HG02852 (cell line): ENCODE data around the gene FBXO42.

ENCODE experiments used
- ATAC-seq: cut with Tn5 transposase; IDR thresholded peaks from one replicate; pipeline ENCODE4 v1.9.1; 2021; ENCODE audit warnings: mild to moderate bottlenecking, moderate library complexity; ENCODE audit not compliant: unreplicated experiment

Gene FBXO42

DNA sequence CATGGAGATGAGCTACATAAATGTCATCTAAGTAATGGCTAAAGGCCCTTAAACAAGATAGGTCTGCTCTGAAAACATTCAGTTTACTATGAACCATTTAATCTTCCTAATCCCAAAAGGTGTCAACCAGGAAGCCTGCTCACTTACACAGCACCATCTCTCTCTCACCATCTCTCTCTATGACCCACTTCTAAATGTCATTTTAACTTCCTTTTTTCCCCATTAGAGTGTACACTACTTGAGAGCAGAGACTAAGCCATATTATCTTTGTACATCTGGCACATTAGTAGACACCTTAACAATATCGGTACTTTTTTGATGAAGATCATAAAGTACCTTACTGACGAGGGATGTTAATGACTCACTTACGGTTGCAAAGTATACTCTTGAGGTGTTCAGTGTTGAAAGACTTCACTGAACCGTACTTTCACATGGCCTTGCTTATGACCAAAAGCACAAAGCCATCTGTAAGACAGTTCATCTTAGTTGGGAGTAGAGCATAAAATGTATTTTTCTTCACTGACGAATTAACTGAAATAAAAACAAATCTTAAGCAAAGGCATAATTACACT is 25.4 kb downstream of the FBXO42 start:
- no peak for ATAC-seq

DNA sequence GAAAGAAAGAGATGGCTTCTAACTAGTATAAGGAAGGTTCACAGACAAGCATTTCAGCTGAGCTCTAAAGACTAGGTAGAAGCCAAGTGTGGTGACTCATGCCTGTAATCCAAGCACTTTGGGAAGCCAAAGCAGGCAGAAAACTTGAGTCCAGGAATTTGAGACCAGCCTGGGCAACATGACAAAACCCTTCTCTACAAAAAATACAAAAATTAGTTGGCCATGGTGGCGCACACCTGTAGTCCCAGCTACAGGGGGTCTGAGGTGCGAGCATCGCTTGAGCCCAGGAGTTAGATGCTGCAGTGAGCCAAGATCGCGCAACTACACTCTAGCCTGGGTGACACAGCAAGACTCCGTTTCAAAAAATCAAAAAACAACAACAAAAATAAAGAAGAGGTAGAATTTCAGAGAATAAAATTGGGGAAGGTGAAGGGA is 27.8 kb downstream of the FBXO42 start:
- no peak for ATAC-seq

DNA sequence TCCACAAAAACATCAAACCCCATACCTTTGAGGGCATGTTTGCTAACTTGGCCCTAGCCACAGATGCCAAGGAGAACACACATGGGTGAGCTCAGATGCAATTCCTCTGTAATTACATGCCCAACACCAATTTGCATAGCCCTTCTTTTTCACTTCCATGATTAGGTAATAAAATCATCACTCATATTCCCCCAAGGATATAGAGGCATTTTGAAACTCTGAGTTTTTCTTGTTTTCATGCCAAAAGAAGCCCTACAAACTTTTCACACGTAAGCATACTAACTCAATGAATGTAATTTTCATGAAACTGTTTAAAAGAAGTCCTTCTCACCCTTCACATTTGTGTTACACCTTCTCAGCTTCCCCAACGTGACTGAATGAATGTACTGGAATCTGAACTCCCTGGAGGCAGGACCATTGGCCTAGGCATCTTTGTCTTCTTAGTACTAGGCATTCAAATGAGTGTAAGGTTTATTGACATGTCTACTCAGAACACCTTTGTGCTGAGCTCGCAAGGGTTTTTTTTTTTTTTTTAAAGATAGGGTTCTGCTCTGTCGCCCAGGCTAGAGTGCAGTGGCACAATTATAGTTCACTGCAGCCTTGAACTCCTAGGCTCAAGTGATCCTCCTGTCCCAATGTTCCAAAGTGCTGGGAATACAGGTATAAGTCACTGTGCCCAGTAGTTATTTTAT is 31.0 kb downstream of the FBXO42 start:
- no peak for ATAC-seq

DNA sequence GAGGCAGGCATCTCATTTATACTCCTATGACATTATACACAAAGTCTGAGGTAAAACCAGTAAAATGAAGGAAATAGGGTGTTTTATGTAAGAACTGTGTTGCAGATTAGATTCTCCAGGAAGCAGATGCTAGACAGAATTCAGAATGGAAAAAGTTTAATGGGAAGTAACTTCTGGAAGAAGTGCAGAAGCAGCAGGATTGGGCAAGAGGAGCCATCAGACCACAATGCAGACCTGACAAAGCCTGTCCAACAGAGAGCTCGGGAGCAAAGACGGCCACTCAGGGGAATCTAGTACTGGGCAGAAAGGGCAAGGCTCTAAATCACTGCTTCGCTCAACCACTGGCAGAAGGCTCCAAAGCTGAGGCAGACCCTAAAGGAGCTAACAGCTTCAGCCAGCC is 33.7 kb downstream of the FBXO42 start:
- no peak for ATAC-seq

DNA sequence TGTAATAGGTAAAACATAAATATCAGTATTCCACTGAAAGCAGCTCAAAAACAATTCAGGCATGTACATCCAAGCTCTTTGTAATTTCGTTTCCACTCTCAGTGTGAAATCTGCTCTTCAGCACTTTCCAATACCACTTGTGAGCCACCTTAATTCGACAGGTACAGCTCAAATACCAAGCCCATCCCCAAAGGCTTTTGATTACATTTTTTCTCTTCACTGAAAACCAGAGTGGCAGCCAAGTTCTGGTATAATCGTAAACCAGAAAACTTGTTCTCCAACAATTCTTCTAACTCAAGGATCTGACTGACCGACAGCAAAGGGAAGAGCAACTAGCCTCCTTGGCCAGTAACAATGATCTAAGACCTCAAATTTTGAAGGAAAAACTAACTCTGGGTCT is 36.8 kb downstream of the FBXO42 start:
- no peak for ATAC-seq

DNA sequence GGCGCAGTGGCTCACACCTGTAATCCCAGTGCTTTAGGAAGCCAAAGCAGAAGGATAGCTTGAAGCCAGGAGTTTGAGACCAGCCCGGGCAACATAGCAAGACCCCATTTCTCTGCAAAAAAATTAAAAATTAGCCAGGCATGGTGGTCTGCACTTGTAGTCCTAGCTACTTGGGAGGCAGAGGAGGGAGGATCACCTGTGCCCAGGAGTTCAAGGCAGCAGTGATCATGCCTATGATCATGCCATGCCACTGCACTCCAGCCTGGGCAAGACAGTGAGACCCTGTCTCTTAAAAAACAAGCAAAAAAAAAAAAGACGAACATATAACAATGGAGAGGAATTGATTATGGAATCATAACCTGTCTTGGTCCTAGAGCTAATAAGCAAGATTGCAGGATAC is 45.1 kb downstream of the FBXO42 start:
- ATAC-seq = no peak

DNA sequence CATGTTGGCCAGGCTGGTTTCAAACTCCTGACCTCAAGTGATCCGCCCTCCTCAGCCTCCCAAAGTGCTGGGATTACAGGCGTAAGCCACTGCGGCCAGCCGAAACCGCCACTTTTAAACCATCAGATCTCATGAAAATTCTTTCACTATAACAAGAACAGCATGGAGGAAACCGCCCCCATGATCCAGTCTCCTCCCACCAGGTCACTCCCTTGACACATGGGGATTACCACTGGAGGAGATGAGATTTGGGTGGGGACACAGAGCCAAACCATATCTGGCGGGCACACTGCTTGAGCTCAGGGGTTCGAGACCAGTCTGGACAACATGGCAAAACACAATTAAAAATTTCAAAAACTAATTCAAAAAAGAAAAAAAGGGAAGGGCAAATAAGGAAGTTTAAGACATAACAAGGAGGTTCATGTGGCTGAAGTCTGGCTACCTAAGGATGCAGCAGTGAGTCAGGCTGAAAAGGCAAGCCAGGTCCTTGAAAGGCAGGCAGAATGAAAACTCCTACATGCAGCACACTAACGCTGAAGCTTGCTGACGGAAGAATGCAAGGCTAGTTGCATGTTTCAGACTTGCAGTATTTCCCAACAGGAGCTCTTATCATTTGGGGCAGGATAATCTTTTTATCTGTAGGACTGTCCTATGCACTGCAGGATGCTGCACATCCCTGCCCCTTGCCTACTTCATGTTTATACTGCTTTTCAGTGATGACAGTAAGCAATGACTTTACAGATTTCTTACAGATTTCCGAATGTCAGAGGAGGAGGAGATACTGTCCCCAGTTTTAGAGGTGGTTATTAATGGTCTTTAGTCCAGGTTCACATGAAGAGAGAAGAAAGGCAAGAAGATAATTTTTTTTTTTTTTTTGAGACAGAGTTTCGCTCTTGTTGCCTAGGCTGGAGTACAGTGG is 49.3 kb downstream of the FBXO42 start:
- ATAC-seq = no peak

DNA sequence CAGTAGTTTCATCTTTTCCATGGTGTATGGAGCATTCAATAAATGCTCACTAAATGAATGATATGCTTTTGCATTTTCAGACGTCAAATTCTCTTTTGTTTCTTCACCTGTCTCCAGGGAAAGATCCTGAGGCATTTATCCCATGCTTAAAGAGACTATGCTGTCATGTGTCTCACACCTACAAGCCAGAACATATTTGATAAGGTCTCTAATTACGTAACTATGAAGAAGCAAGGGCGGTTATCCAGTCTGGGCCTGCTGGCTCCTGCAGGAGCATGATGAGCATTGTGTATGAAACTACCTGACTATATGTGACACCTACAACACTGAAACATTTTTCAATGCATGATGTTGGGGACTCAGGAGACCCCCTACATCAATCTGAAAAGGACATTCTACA is 51.8 kb downstream of the FBXO42 start:
- no peak for ATAC-seq

DNA sequence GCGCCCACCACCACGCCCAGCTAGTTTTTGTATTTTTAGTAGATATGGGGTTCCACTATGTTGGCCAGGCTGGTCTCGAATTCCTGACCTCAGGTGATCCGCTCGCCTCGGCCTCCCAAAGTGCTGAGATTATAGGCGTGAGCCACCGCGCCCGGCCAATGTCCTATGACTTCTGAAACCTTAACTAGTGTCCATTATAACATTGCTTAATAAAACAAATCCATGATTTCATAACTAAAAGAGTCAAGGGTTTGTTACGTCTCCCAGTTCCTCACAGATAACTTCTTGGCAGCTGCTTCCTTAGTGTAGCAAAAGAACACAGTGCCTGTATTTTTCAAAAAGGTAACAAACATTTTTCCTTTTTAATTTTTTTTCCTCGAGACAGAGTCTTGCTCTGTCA is 53.6 kb downstream of the FBXO42 start:
- ATAC-seq = no peak

DNA sequence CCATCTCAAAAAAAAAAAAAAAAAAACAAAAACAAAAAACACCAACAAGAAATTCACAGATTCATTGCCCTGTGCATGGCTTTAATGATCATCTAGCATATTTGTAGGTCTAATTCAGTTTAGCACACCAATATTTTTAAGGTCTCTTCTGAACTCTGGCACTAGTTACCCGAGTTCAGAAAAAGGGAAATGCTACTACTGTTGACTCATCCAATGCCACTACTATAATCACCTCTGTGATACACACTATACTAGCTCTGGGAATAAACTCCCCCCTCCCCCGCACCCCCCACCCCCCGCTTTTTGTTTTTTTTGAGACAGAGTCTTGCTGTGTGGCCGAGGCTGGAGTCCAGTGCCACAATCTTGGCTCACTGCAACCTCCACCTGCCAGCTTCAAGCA is 55.6 kb downstream of the FBXO42 start:
- no peak for ATAC-seq

DNA sequence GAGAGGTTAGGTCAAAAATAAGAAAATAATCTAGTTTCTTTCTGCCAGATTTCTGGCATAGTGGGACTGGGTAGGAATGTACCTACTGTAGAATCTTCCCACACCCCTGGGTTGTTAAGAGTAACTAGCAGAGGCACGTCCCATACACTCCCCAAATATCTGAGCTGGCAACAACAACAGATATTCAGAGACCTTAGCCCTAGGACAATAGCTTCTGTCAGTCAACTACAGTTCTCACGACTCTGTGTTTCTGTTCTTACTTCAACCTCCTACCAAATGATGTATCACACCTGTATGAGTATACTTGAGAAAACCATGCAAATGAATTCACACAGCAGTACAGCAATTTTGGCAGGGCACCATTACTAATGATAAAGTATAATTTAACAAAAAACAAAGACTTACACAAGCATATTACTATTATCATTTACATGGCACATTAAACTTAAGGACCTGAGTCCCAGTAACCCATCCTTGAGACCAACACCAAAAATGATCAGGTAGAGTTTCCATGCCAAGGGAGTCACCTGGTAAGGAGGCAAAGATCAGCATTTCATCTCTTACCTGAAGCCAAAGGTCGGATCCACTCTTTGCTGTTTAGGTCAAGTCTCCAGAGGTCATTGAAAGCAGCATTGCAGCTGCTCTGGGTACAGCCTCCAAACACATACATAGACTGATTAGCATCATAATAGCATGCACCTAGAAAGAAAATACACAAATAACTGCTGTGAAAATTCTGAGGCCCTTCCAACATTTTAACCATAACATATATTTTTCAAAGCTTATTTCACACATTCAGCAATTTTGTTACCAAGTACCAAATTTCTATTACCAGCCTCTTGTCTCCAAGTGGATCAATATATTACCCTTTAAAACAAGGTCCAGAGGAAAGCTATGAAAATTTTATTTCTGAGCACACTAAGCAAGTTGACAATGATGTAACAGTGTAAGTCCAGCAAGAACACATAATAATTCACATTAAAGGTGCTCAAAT is 57.8 kb downstream of the FBXO42 start:
- ATAC-seq = no peak

DNA sequence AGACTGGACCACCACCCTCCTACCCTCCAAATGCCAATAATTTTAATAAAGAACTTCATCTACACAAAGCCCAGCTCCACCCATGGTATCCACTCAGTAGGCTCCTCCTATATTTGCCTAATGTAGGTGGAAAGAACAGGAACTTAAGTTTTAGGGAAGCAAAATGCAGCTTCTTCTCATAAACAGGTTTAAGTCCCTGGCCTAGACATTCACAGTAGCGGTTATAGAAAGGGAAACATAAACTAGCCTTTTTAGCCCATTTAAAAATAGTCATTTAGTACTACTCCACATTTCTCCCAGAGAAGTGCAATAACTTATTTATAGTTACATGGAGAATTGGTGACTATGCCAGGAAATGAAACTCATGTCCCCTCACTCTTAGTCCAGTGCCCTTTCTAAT is 58.7 kb downstream of the FBXO42 start:
- no peak for ATAC-seq

DNA sequence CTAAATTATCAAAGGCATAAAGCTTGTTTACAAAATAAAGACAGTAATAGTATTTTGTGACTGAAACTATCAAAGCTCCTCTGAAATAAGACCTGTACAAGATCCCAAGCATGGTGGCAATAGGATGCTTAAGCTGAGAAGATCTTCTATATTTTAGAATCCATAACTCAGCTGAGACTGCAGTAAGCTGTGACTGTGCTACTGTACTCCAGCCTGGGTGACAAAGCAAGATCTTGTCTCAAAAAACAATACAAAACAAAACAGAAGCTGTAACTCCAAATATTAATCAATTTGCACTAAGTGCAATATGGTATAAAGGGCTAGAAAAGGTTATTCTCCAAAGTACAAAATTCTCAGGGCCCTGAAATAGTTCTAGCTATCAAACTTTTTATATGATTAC is 59.5 kb downstream of the FBXO42 start:
- no peak for ATAC-seq

DNA sequence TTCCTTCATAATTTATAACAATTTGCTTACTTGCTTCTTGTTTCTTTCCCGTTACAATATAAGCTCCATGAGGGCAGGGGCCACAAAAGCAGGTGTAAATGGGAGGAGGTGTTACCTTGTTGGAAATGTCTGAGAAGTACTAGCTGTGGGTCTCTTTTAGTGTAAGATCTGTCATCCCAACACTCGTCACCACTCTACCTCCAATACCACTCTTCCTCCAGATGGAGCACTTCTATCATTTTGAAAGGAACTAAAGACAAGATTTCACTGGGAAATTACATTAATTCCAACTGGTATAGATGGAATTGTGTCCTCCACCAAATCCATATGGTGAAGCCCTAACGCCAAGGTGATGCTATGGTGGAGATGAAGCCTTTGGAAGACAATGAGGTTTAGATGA is 62.3 kb downstream of the FBXO42 start:
- no peak for ATAC-seq

DNA sequence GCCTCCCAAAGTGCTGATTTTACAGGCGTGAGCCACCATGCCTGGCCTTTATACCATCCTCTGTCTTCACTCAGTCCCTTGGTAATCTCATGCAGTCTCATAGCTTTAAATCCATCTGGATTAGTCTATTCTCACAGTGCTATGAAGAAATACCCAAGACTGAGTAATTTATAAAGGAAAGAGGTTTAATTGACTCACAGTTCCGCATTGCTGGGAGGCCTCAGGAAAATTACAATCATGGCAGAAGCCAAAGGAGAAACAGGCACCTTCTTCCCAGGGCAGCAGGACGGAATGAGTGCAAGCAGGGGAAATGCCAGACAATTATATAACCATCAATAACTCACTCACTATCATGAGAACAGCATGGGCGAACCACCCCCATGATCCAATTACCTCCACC is 66.2 kb downstream of the FBXO42 start:
- ATAC-seq = no peak

DNA sequence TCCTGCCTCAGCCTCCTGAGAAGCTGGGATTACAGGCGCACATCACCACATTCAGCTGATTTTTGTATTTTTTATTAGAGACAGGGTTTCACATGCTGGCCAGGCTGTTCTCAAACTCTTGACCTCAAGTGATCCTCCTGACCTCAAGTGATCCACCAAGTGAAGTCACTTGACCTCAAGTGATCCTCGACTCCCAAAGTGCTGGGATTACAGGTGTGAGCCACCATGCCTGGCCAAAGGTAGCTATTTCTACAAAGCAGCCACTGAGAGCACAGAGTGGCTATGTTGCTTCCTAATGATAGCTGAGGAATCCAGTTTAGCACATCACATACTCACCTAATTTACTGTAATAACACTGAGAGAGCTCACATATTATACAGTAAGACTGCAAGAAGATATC is 70.5 kb downstream of the FBXO42 start:
- no peak for ATAC-seq

DNA sequence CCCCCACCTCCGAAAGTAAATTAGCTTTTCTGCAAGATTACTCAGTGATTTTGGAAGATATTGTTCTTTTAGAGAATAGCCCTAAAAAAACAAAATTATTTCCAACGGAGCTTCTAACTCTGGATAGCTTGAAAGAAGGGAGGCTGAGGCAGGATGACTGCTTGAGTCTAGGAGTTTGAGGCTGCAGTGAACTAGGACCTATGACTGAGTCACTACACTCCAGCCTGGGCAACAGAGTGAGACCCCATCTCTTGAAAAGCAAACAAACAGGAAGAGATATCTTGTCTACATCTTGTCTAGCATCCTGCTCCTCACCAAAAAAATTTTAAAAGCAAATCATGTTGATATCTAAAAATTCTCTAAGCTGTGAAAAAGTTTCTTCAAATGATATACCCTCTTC is 73.1 kb downstream of the FBXO42 start:
- no peak for ATAC-seq

DNA sequence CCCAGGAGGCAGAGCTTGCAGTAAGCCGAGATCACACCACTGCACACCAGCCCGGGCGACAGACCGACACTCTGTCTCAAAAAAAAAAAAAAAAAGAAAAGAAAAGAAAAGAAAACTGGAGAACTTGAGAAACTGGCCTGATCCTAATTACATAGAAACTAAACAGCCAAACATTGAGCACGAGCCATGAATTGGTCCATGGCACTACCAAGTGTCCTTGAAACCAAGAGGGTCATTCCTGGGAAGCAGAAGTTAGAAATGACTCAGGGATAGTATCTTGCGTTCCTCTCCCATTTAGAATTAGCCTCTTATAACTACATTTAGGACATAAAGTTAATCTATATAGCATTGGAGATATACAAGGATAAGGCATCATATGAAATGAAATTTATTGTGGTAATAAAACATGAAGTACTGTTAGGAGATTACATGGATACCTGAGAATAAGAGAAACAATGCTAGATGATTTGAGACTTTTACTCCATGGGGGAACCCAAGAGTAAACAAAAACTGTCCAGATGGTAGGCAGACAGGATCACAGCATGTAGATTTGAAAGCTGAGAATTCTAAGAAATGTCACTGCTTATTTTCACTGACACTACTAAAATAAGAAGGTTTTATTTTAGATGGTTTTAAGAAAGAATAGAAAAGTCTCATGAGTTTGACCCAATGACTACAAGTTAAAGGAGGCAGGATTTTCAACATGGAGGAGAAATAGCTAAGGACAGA is 75.8 kb downstream of the FBXO42 start:
- no peak for ATAC-seq

DNA sequence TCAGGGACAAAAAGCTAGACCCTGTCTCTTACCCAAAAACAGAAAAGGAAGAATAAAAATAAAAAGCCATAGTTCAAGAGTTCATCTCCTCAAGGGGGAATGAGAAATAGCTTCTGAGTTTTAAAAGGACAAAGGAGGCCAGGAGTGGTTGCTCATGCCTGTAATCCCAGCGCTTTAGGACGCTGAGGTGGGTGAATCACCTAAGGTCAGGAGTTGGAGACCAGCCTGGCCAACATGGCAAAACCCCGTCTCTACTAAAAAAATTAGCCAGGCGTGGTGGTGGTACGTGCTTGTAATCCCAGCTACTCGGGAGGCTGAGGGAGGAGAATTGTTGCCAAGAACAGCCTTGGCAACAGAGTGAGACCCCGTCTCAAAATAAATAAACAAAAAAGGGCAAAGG is 76.7 kb downstream of the FBXO42 start:
- ATAC-seq = no peak

DNA sequence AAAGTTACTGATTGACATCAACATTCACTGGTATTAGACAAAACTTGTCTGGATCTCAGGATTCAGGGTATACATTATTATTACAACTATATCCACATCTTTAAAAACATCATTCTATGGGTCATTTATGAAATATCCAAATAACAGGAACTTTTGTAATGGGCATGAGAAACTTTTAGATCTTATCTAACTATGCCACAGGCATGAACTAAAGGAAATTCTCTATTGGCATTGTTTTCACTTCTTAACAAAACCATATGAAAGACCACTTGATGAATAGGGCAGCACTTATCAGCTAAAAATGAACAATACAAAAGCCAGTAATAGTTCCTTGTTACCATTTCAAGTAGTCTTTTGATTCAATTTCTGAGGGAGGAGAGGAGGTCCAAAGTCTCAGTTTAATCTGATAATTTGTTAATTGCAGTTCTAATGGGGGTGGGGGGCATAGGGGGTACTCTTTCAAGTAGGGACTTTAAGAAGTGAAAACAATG is 84.5 kb downstream of the FBXO42 start:
- no peak for ATAC-seq
